Hepatocyte (in vitro differentiated cells): ENCODE measurements around the gene FOXP4.

ENCODE experiments used
- CTCF ChIP-seq: fragments of 200-600 bp; sonication (generic); IDR thresholded peaks from 2 replicates; pipeline ENCODE4 v1.5.1; 2016; ENCODE audit warnings: antibody characterized with exemption, mild to moderate bottlenecking; ENCODE audit not compliant: poor library complexity
- EZH2 ChIP-seq: fragments of 200-600 bp; sonication (generic); IDR thresholded peaks from 2 replicates; pipeline ENCODE4 v1.6.1; 2016; ENCODE audit warnings: antibody characterized with exemption, mild to moderate bottlenecking, borderline replicate concordance
- EZH2phosphoT487 ChIP-seq: fragments of 200-600 bp; sonication (generic); IDR thresholded peaks from one replicate; pipeline ENCODE4 v1.6.1; 2018; ENCODE audit warnings: antibody characterized with exemption, mild to moderate bottlenecking, low read depth, moderate library complexity; ENCODE audit not compliant: unreplicated experiment, severe bottlenecking

GRCh38 chr6:41528409-41528963 is 17.7 kb upstream of the FOXP4 start:
- TF ChIP-seq CTCF (no peak), EZH2 (no peak), EZH2phosphoT487 (no peak)
